H1 (cell line): ENCODE results near the gene ZBTB20. TPM values are rescaled to one million over a fixed set of nuclear protein-coding genes. Genes with fewer than 3 reads are reported as not detected.

ENCODE experiments used
- CTCF ChIA-PET: fragments of 300-600 bp; sonication (Branson Sonifier 250); formaldehyde crosslinking; loops from one replicate; lab custom pipeline; 2021; ENCODE audit not compliant: partially characterized antibody; lab: Charles Lee
- POLR2A ChIA-PET: fragments of 300-600 bp; sonication (Branson Sonifier 250); formaldehyde crosslinking; loops from one replicate; lab custom pipeline; 2021; ENCODE audit warnings: inconsistent platforms; ENCODE audit not compliant: partially characterized antibody; lab: Charles Lee
- DNase-seq, 2 experiments: peaks; one replicate each; pipeline versions ENCODE4 v3.0.0 to v3.0.0-alpha.2; 2010 to 2022; ENCODE audit warnings: low spot score in 2 of 2, low read depth in 1 of 2, mixed read lengths in 1 of 2
- FAIRE-seq: peaks from 2 replicates; lab custom pipeline; 2011; peaks lifted over from hg19 to GRCh38; lab: Jason Lieb, UNC
- H2AFZ ChIP-seq: 2 replicates; pipeline ENCODE4 v1.8.1; 2012; ENCODE audit warnings: low read length, inconsistent platforms
- H2AK5ac ChIP-seq: 2 replicates; pipeline ENCODE4 v1.6.1; 2013; ENCODE audit warnings: low read depth, low read length
- H2BK120ac ChIP-seq: replicated peaks from 2 replicates; pipeline ENCODE3; 2013; ENCODE audit warnings: low read depth, low read length, inconsistent platforms
- H2BK12ac ChIP-seq: 2 replicates; pipeline ENCODE4 v1.6.1; 2013; ENCODE audit warnings: low read depth, low read length
- H2BK15ac ChIP-seq: 2 replicates; pipeline ENCODE4 v1.6.1; 2013; ENCODE audit warnings: low read length
- H2BK20ac ChIP-seq: 2 replicates; pipeline ENCODE4 v1.6.1; 2013; ENCODE audit warnings: low read length
- H2BK5ac ChIP-seq: 2 replicates; pipeline ENCODE4 v1.6.1; 2013; ENCODE audit warnings: low read depth, low read length
- H3K14ac ChIP-seq: 2 replicates; pipeline ENCODE4 v1.6.1; 2013; ENCODE audit warnings: inconsistent platforms; ENCODE audit not compliant: insufficient read length
- H3K18ac ChIP-seq: 2 replicates; pipeline ENCODE4 v1.6.1; 2013; ENCODE audit warnings: low read length; ENCODE audit errors: extremely low read depth
- H3K23ac ChIP-seq: 2 replicates; pipeline ENCODE4 v1.6.1; 2013; ENCODE audit warnings: inconsistent platforms; ENCODE audit not compliant: insufficient read length
- H3K23me2 ChIP-seq: 2 replicates; pipeline ENCODE4 v1.6.1; 2013; ENCODE audit warnings: low read depth, low read length
- H3K27ac ChIP-seq: 2 replicates; pipeline ENCODE4 v1.6.1; 2011; ENCODE audit warnings: low read depth, low read length, inconsistent platforms
- H3K27me3 ChIP-seq, 4 experiments: replicated peaks in 1 of 4; 1 replicate in 1 of 4; 2 replicates in 3 of 4; pipeline versions ENCODE4 v1.6.1 to v1.8.1; 2011 to 2013; ENCODE audit warnings: low read length in 3 of 4, mild to moderate bottlenecking in 3 of 4, inconsistent platforms in 2 of 4, mixed read lengths in 2 of 4, moderate library complexity in 1 of 4; ENCODE audit not compliant: control insufficient read depth in 3 of 4, insufficient read depth in 3 of 4; ENCODE audit errors: extremely low read depth in 1 of 4
- H3K36me3 ChIP-seq, 4 experiments: 2 replicates each; pipeline versions ENCODE4 v1.6.1 to v1.8.1; 2011 to 2013; ENCODE audit warnings: mild to moderate bottlenecking in 4 of 4, low read length in 3 of 4, moderate library complexity in 2 of 4, control low read depth in 1 of 4, inconsistent platforms in 1 of 4; ENCODE audit not compliant: insufficient read depth in 4 of 4, control insufficient read depth in 2 of 4
- H3K4ac ChIP-seq: replicated peaks from 2 replicates; pipeline ENCODE3; 2013; ENCODE audit warnings: low read length, low read depth, mixed read lengths, inconsistent platforms; ENCODE audit not compliant: insufficient read length
- H3K4me1 ChIP-seq, 4 experiments: replicated peaks in 1 of 4; 1 replicate in 1 of 4; 2 replicates in 3 of 4; pipeline versions ENCODE4 v1.6.1 to v1.8.1; 2011 to 2013; ENCODE audit warnings: low read length in 3 of 4, inconsistent platforms in 2 of 4, mixed read lengths in 1 of 4; ENCODE audit not compliant: insufficient read depth in 4 of 4, control insufficient read depth in 3 of 4
- H3K4me2 ChIP-seq, 2 experiments: 2 replicates each; pipeline versions ENCODE4 v1.6.1 to v1.8.1; 2011 to 2013; ENCODE audit warnings: low read depth in 2 of 2, low read length in 2 of 2, control low read depth in 1 of 2, inconsistent platforms in 1 of 2, mild to moderate bottlenecking in 1 of 2; ENCODE audit not compliant: insufficient read depth in 1 of 2
- H3K4me3 ChIP-seq, 4 experiments: fragments of 200-600, 300-600 bp in 1 of 4; sonication (generic), shearing (Covaris generic), sonication (Bioruptor Twin) in 1 of 4; 2 replicates each; pipeline versions ENCODE4 v1.5.1 to v1.8.1; 2011 to 2016; ENCODE audit warnings: low read length in 4 of 4, low read depth in 3 of 4, control low read depth in 2 of 4, inconsistent platforms in 2 of 4, mild to moderate bottlenecking in 2 of 4, mixed read lengths in 1 of 4, moderate library complexity in 1 of 4; ENCODE audit not compliant: insufficient read depth in 2 of 4; ENCODE audit errors: extremely low read depth in 1 of 4
- H3K56ac ChIP-seq: replicated peaks from 2 replicates; pipeline ENCODE3; 2013; ENCODE audit warnings: low read depth, mild to moderate bottlenecking, mixed read lengths, low read length, inconsistent platforms; ENCODE audit not compliant: insufficient read length
- H3K79me1 ChIP-seq: 2 replicates; pipeline ENCODE4 v1.6.1; 2013; ENCODE audit warnings: low read depth, low read length, control low read depth
- H3K79me2 ChIP-seq, 2 experiments: 2 replicates each; pipeline versions ENCODE4 v1.6.1 to v1.8.1; 2012 to 2013; ENCODE audit warnings: low read length in 2 of 2, mild to moderate bottlenecking in 2 of 2, inconsistent platforms in 1 of 2; ENCODE audit not compliant: insufficient read depth in 2 of 2, control insufficient read depth in 1 of 2
- H3K9ac ChIP-seq, 4 experiments: replicated peaks in 1 of 4; 1 replicate in 1 of 4; 2 replicates in 3 of 4; pipeline versions ENCODE4 v1.6.1 to v1.8.1; 2011 to 2013; ENCODE audit warnings: low read depth in 3 of 4, low read length in 3 of 4, control low read depth in 2 of 4, mild to moderate bottlenecking in 2 of 4, moderate library complexity in 2 of 4, inconsistent platforms in 1 of 4; ENCODE audit errors: extremely low read depth in 1 of 4
- H3K9me3 ChIP-seq, 2 experiments: 2 replicates each; pipeline versions ENCODE4 v1.6.1 to v1.8.1; 2012 to 2013; ENCODE audit warnings: mild to moderate bottlenecking in 2 of 2, moderate library complexity in 2 of 2, control low read depth in 1 of 2, inconsistent platforms in 1 of 2, low read depth in 1 of 2, low read length in 1 of 2, mixed read lengths in 1 of 2; ENCODE audit not compliant: insufficient read depth in 2 of 2
- H4K20me1 ChIP-seq, 2 experiments: replicated peaks in 1 of 2; 2 replicates each; pipeline versions ENCODE3 to v1.8.1; 2011 to 2013; ENCODE audit warnings: inconsistent platforms in 2 of 2, low read length in 2 of 2, mild to moderate bottlenecking in 1 of 2; ENCODE audit not compliant: insufficient read depth in 2 of 2, control insufficient read depth in 1 of 2
- H4K5ac ChIP-seq: 2 replicates; pipeline ENCODE4 v1.6.1; 2013; ENCODE audit warnings: low read length, low read depth, mixed read lengths, inconsistent platforms; ENCODE audit not compliant: insufficient read length
- H4K8ac ChIP-seq: 2 replicates; pipeline ENCODE4 v1.8.0; 2013; ENCODE audit warnings: mild to moderate bottlenecking, moderate library complexity, low read length, inconsistent platforms; ENCODE audit not compliant: insufficient read depth; ENCODE audit errors: extremely low read depth
- H4K91ac ChIP-seq: replicated peaks from 2 replicates; pipeline ENCODE3; 2013; ENCODE audit warnings: low read length, mixed read lengths, inconsistent platforms; ENCODE audit not compliant: insufficient read length
- CTBP2 ChIP-seq: IDR thresholded peaks from 2 replicates; pipeline ENCODE4 v1.7.0; 2011; ENCODE audit warnings: borderline replicate concordance, mild to moderate bottlenecking, moderate library complexity, mixed read lengths, low read length; ENCODE audit not compliant: insufficient read depth, insufficient read length
- HDAC6 ChIP-seq: IDR thresholded peaks from one replicate; pipeline ENCODE4 v1.7.1; 2012; ENCODE audit warnings: low read depth, mild to moderate bottlenecking, inconsistent platforms, low read length, moderate library complexity
- JUND ChIP-seq: IDR thresholded peaks from 2 replicates; pipeline ENCODE4 v1.6.1; 2011; ENCODE audit warnings: mild to moderate bottlenecking, improper control_type of control experiment, low read length
- KDM4A ChIP-seq: IDR thresholded peaks from one replicate; pipeline ENCODE4 v1.7.1; 2012; ENCODE audit warnings: low read depth, mild to moderate bottlenecking, moderate library complexity, low read length, inconsistent platforms; ENCODE audit not compliant: severe bottlenecking
- PHF8 ChIP-seq: fragments of 200-600 bp; sonication (generic); conservative IDR thresholded peaks from 2 replicates; pipeline ENCODE4 v1.7.1; 2012; ENCODE audit warnings: low read depth, mild to moderate bottlenecking, inconsistent platforms, low read length, moderate library complexity
- POLR2AphosphoS5 ChIP-seq: IDR thresholded peaks from 2 replicates; pipeline ENCODE4 v1.6.1; 2011; ENCODE audit warnings: low read depth, low read length
- TEAD4 ChIP-seq: IDR thresholded peaks from 2 replicates; pipeline ENCODE4 v1.6.1; 2012; ENCODE audit warnings: low read depth, low read length, inconsistent platforms, mixed read lengths
- polyA plus RNA-seq, 7 experiments: library from polyadenylated mRNA; depleted of rRNA in 3 of 7; stranded (reverse) in 5 of 7; unstranded in 2 of 7; fragments of >200 nt in 5 of 7; fragments of 200-250 nt in 2 of 7; gene quantifications; 1 replicate in 5 of 7; 2 replicates in 1 of 7; 4 replicates in 1 of 7; pipeline versions ENCODE4 v1.2.1 to v1.2.3, GENCODE V29; 2011 to 2013; ENCODE audit warnings: missing spikeins in 2 of 7, mixed read lengths in 2 of 7
- total RNA-seq: library from RNA; stranded (reverse); fragmentation: NEBNext Ultra II Directional; extraction: Animal tissue kit (Norgen Biotek cat#: 25700); gene quantifications from 2 replicates; pipeline ENCODE4 v1.2.1, GENCODE V29; 2021

The ZBTB20 gene
- total and polyA plus RNA-seq, 2 of the 8 experiments (the other 6 are each of a cell fraction or from before 2014, with no cell fraction given), result 0.35 to 1.3 TPM

DNA sequence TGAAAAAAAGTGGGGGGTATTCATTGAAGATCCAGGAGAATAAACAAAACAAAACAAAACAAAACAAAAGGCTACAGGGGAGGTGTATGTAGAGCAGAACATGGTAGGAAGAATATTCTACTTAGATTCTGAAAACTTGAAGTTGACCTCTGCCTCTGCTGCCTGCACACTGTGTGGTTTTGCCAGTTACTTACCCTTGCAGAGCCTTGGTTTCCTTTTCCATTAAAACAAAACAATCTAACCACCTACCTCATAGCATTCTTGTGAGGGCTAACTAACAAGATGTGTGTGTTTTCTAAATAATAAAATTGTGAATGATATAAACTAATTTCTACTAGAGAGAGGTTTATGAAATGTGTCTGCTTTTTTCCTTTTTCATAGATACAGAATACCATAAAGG, 430.2 kb downstream of the ZBTB20 start:
- no peak overlapping the region for H3K23ac ChIP-seq
- TF ChIP-seq KDM4A, result no peak
- TF ChIP-seq TEAD4, result no peak
- no peak for TF ChIP-seq HDAC6
- TF ChIP-seq CTBP2, result no peak
- no peak for TF ChIP-seq JUND
- no peak for TF ChIP-seq POLR2AphosphoS5
- TF ChIP-seq PHF8, result no peak
- TF ChIP-seq, all 59 proteins: peak for 0
- ChIA-PET CTCF (interaction anchor here (0.5 kb wide), 1 partner anchor 337 kb away, joined by 3 read pairs; no protein-coding TSS in a partner anchor), POLR2A (no interaction called here)
- Histone ChIP-seq H2BK5ac (no peak overlapping the region), H3K4me2 (no peak overlapping the region), H3K4me1 (peaks cover 0 to 4% (median 0%) of the 10 kb centered on the region in 4 experiments; a peak in 1 of 7 replicates), H3K56ac (no peak overlapping the region), H4K20me1 (no peaks in the 10 kb centered on the region), H2BK20ac (no peak overlapping the region), H3K9me3 (no peaks in the 10 kb centered on the region), H3K79me2 (no peaks in the 10 kb centered on the region), H3K27me3 (no peaks in the 10 kb centered on the region), H3K18ac (no peak overlapping the region), H3K36me3 (no peaks in the 10 kb centered on the region), H4K91ac (no peak overlapping the region), H3K23me2 (no peaks in the 10 kb centered on the region), H2BK120ac (no peak overlapping the region), H4K8ac (no peak overlapping the region), H2BK15ac (no peak overlapping the region), H4K5ac (no peak overlapping the region), H3K79me1 (no peaks in the 10 kb centered on the region), H2AK5ac (no peak overlapping the region), H3K27ac (no peak overlapping the region), H2BK12ac (no peak overlapping the region), H3K14ac (no peak overlapping the region), H2AFZ (no peak overlapping the region), H3K9ac (no peak overlapping the region), H3K4me3 (no peak overlapping the region), H3K4ac (no peak overlapping the region)
- no peak for FAIRE-seq
- DNase-seq, result no peak
